ENCODE measurements around the gene GATB.

GATB gene

DNA sequence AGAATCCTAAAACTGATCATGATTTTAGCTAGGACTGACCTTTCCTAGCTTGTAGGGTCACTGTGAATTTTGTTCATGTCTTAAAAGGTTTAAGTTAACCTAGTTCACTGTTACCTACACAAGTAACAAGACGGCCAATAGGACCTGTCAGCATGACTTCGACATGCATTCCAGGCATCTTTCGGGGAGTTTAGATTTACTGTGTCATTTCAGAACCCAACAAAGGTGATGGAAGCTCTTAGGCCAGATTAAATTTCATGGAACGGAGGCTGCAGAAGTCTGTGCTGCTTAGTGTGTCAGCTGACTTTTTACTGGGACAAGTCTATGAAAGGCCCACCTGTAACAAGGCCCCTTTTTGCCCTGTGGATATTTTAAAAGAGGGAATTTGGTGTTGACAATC, 93.1 kb downstream of the GATB start:
- CTCF ChIA-PET, result no interaction called here
- no peak overlapping the region for H3K4me3 ChIP-seq (ENCODE audit: low read depth, low read length)
- DNase-seq (ENCODE audit: low read depth, low spot score), result no peak
- POLR2A ChIA-PET, result no interaction called here
- TF ChIP-seq, protein P1, sequence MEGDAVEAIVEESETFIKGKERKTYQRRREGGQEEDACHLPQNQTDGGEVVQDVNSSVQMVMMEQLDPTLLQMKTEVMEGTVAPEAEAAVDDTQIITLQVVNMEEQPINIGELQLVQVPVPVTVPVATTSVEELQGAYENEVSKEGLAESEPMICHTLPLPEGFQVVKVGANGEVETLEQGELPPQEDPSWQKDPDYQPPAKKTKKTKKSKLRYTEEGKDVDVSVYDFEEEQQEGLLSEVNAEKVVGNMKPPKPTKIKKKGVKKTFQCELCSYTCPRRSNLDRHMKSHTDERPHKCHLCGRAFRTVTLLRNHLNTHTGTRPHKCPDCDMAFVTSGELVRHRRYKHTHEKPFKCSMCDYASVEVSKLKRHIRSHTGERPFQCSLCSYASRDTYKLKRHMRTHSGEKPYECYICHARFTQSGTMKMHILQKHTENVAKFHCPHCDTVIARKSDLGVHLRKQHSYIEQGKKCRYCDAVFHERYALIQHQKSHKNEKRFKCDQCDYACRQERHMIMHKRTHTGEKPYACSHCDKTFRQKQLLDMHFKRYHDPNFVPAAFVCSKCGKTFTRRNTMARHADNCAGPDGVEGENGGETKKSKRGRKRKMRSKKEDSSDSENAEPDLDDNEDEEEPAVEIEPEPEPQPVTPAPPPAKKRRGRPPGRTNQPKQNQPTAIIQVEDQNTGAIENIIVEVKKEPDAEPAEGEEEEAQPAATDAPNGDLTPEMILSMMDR (IDR thresholded peaks at IDR 0.05; ENCODE audit: insufficient read depth, low read length, missing control alignments), result no peak

DNA sequence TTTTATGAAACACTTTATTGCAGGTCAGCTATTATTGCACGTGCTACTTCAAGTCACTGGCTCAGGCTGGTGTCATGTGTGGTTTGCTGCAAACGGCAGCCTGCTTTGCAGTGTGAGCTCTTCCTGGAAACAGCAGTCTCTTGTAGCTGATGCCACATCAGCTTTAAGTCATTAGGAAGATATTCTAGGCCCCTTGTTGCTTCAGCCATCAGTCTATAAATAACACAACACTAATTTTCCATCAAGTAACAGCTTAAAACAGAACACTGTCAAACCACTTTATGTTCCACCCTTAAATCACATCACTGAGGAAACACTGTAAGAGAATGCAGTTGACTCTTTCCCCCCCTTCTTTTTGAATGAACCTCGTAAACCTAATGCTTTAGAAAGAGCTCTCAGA, 93.8 kb downstream of the GATB start:
- DNase-seq (ENCODE audit: low read depth, low spot score), result no peak
- H3K4me3 ChIP-seq (ENCODE audit: low read depth, low read length), result no peak overlapping the region
- TF ChIP-seq, protein P1 (IDR thresholded peaks at IDR 0.05; ENCODE audit: insufficient read depth, low read length, missing control alignments), result no peak
- ChIA-PET CTCF (interaction anchor here (0.8 kb wide), 1 partner anchor 721 kb away, joined by 3 read pairs; no protein-coding TSS in a partner anchor), POLR2A (no interaction called here)

DNA sequence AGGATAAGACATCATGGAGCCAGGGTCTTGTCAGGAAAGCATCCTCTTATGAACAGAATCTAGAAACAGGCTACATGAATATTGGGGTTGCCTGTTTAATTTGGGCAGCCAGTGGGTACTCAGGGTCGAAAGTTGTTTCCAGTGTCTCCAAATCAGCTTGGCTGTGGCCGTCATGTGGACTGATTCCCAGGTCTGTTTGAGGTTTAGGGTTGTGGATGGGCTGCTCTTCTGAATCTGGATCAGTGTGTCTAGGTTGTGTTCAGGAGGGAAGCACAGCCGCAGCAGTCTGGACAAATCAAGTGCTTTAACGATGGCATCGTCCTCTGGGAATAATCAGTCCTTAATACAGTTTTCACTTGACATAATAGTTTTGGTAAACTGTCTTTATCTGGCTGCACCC, 94.3 kb downstream of the GATB start:
- no peak overlapping the region for H3K4me3 ChIP-seq (ENCODE audit: low read depth, low read length)
- no peak for DNase-seq (ENCODE audit: low read depth, low spot score)
- TF ChIP-seq, protein P1 (IDR thresholded peaks at IDR 0.05; ENCODE audit: insufficient read depth, low read length, missing control alignments), result no peak
- CTCF ChIA-PET, result interaction anchor here (0.8 kb wide), 1 partner anchor 721 kb away, joined by 3 read pairs; no protein-coding TSS in a partner anchor
- POLR2A ChIA-PET, result no interaction called here

DNA sequence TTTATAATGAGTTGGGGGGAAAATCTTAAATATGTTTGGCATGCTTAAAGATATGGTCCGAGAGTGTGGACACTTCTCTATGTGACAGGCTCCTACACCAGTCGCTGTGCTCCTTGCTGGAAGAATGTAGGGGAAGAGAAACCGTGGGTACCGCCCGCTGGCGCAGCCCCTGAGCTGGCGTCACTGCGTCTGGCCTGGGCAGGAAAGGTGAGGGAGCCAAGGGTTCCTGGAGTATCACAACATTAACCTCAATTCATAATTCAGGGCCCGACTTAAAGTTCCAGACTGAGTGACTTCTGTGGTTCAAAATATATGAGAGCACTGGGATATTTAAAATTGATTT, 95.1 kb downstream of the GATB start:
- ChIA-PET POLR2A (no interaction called here), CTCF (no interaction called here)
- DNase-seq (ENCODE audit: low read depth, low spot score), result no peak
- TF ChIP-seq, protein P1 (IDR thresholded peaks at IDR 0.05; ENCODE audit: insufficient read depth, low read length, missing control alignments), result no peak
- H3K4me3 ChIP-seq (ENCODE audit: low read depth, low read length), result no peak overlapping the region

DNA sequence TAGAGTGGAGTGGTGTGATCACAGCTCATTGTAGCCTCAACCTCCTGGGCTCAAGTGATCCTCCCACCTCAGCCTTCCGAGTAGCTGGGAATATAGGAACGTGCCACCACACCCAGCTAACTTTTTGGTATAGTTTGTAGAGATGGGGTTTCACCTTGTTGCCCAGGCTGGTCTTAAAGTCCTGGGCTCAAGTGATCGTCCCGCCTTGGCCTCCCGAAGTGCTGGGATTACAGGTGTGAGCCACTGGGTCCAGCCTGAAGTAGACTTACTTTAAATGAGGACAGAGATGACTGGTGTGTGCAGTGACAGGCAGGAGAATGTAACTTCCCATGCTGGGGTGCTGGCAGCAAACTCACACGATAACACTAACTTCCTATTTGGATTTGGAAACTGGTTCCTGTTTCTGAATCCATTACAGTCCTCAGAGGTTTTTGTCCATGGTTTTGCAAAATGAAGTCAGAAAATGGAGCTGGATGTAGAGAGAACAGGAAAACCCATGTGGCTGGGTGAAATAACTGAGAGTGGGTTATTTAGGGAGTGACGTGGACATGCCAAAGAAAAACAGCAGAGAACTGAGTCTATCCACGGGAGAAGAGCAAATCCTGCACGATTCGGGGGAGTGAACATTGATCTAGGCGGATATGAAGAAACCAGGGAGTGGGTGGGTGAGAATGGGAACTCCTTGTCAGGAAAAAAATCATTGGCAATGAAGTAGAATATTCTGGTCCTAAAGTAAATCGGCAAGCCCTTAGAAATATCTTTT, 95.6 kb downstream of the GATB start:
- CTCF ChIA-PET, result interaction anchor here (1.1 kb wide), 1 partner anchor 11 kb away, joined by 3 read pairs; no protein-coding TSS in a partner anchor
- DNase-seq (ENCODE audit: low read depth, low spot score), result no peak
- TF ChIP-seq, protein P1 (IDR thresholded peaks at IDR 0.05; ENCODE audit: insufficient read depth, low read length, missing control alignments), result no peak
- POLR2A ChIA-PET, result no interaction called here
- no peak overlapping the region for H3K4me3 ChIP-seq (ENCODE audit: low read depth, low read length)

DNA sequence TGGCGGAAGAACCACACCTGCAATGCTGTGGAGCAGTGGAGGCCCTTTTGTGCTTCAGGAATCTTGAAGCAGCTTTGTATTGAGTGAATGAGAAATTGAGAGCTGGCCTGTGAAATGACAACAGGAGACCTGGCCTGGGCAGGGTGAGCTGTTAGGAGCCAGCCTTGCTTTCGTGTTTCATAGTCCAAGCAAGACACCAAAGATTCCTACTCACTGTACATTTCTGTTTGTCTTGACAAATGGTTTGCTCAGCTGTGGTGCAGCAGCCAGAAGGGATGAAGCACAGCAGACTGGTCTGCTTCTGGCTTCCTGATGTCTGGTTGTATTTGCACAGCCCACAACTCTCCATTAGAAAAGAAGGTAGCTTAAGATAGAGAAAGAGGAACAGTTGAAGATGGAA, 96.5 kb downstream of the GATB start:
- POLR2A ChIA-PET, result no interaction called here
- TF ChIP-seq, protein P1 (IDR thresholded peaks at IDR 0.05; ENCODE audit: insufficient read depth, low read length, missing control alignments), result no peak
- no peak overlapping the region for H3K4me3 ChIP-seq (ENCODE audit: low read depth, low read length)
- CTCF ChIA-PET, result interaction anchor here (1.1 kb wide), 1 partner anchor 12 kb away, joined by 3 read pairs; no protein-coding TSS in a partner anchor
- no peak for DNase-seq (ENCODE audit: low read depth, low spot score)

All from AG04449 (cell line).